ENCODE data around the gene TOMM40.

TOMM40 gene

GRCh38 chr19:44847144-44848035, 43.7 kb upstream of the TOMM40 start:
- H3K79me2 ChIP-seq, result peaks cover 39% of the 10 kb centered on the region
- peak overlapping the region; percentile 14 for H2AFZ ChIP-seq
- H3K4me3 ChIP-seq (ENCODE audit: low read depth, low read length), result peak overlapping the region; percentile 99
- H3K36me3 ChIP-seq (ENCODE audit: control insufficient read depth, insufficient read depth, low read length), result no peaks in the 10 kb centered on the region
- H3K9me3 ChIP-seq (ENCODE audit: control insufficient read depth, low read length), result no peaks in the 10 kb centered on the region
- no peaks in the 10 kb centered on the region for H3K27me3 ChIP-seq (ENCODE audit: control insufficient read depth, insufficient read depth, low read length)
- TF ChIP-seq, protein P1, sequence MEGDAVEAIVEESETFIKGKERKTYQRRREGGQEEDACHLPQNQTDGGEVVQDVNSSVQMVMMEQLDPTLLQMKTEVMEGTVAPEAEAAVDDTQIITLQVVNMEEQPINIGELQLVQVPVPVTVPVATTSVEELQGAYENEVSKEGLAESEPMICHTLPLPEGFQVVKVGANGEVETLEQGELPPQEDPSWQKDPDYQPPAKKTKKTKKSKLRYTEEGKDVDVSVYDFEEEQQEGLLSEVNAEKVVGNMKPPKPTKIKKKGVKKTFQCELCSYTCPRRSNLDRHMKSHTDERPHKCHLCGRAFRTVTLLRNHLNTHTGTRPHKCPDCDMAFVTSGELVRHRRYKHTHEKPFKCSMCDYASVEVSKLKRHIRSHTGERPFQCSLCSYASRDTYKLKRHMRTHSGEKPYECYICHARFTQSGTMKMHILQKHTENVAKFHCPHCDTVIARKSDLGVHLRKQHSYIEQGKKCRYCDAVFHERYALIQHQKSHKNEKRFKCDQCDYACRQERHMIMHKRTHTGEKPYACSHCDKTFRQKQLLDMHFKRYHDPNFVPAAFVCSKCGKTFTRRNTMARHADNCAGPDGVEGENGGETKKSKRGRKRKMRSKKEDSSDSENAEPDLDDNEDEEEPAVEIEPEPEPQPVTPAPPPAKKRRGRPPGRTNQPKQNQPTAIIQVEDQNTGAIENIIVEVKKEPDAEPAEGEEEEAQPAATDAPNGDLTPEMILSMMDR (IDR thresholded peaks at IDR 0.05), result no peak
- H3K4me2 ChIP-seq (ENCODE audit: low read length), result peak overlapping the region; percentile 99
- peaks cover 21% of the 10 kb centered on the region for H3K4me1 ChIP-seq
- peak overlapping the region; percentile 97 for H3K27ac ChIP-seq
- peak overlapping the region; percentile 94 for H3K9ac ChIP-seq

- TF ChIP-seq, protein P1 (IDR thresholded peaks at IDR 0.05), result no peak
- Histone ChIP-seq H3K9me3 (ENCODE audit: control insufficient read depth, low read length) (no peaks in the 10 kb centered on the region), H3K4me3 (ENCODE audit: low read depth, low read length) (peak overlapping the region; percentile 99), H3K4me1 (peaks cover 21% of the 10 kb centered on the region), H3K27ac (peak overlapping the region; percentile 97), H3K4me2 (ENCODE audit: low read length) (peak overlapping the region; percentile 99), H3K9ac (no peak overlapping the region), H3K27me3 (ENCODE audit: control insufficient read depth, insufficient read depth, low read length) (no peaks in the 10 kb centered on the region), H2AFZ (peak overlapping the region; percentile 14), H3K79me2 (peaks cover 41% of the 10 kb centered on the region), H3K36me3 (ENCODE audit: control insufficient read depth, insufficient read depth, low read length) (no peaks in the 10 kb centered on the region)
Measured at GRCh38 chr19:44848036-44848811, 42.8 kb upstream of the TOMM40 start.

- Histone ChIP-seq H3K36me3 (ENCODE audit: control insufficient read depth, insufficient read depth, low read length) (no peaks in the 10 kb centered on the region), H3K27me3 (ENCODE audit: control insufficient read depth, insufficient read depth, low read length) (no peaks in the 10 kb centered on the region), H3K79me2 (peaks cover 47% of the 10 kb centered on the region), H3K9ac (no peak overlapping the region), H3K4me3 (ENCODE audit: low read depth, low read length) (peak overlapping the region; percentile 99), H3K4me1 (peaks cover 21% of the 10 kb centered on the region), H3K9me3 (ENCODE audit: control insufficient read depth, low read length) (no peaks in the 10 kb centered on the region), H3K4me2 (ENCODE audit: low read length) (peak overlapping the region; percentile 99), H3K27ac (peak overlapping the region; percentile 97), H2AFZ (no peak overlapping the region)
- TF ChIP-seq, protein P1 (IDR thresholded peaks at IDR 0.05), result no peak
Measured at GRCh38 chr19:44848812-44849447, 42.1 kb upstream of the TOMM40 start.

DNA sequence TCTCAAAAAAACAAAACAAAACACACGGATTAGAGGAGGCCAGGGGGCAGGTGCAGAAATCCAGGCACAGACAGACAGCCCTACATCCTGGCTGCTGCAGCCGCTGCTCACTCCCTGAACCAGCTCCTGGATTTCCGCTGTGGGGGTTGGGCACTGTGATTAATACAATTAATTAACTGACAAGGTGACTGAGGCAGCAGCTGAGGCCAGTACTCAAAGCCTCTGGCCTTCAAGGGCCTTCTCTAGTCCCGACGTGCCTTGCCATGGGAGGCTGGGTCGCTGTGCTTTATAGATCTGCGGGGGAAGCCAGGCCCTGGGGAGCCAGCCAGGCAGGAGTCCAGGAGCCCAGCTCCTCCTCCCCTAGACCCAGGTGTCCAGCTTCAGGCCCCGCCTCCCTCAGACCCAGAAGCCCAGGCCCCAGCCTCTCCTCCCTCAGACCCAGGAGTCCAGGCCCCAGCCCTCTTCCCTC, 40.4 kb upstream of the TOMM40 start:
- no peak overlapping the region for H2AFZ ChIP-seq
- no peaks in the 10 kb centered on the region for H3K36me3 ChIP-seq (ENCODE audit: control insufficient read depth, insufficient read depth, low read length)
- peak overlapping the region; percentile 97 for H3K27ac ChIP-seq
- H3K9me3 ChIP-seq (ENCODE audit: control insufficient read depth, low read length), result no peaks in the 10 kb centered on the region
- peaks cover 18% of the 10 kb centered on the region for H3K4me1 ChIP-seq
- H3K27me3 ChIP-seq (ENCODE audit: control insufficient read depth, insufficient read depth, low read length), result no peaks in the 10 kb centered on the region
- no peak overlapping the region for H3K9ac ChIP-seq
- peak overlapping the region; percentile 1 for H3K4me2 ChIP-seq (ENCODE audit: low read length)
- H3K4me3 ChIP-seq (ENCODE audit: low read depth, low read length), result no peak overlapping the region
- TF ChIP-seq, protein P1 (IDR thresholded peaks at IDR 0.05), result no peak
- peaks cover 56% of the 10 kb centered on the region for H3K79me2 ChIP-seq
